DOHH2 (cell line): ENCODE data around the gene ZBTB4.

Experiments
- H3F3A ChIP-seq: fragments of 200-600 bp; sonication (generic), shearing (Covaris generic); 2 replicates; pipeline ENCODE4 v1.6.0; 2016; ENCODE audit warnings: antibody characterized with exemption, mild to moderate bottlenecking; ENCODE audit not compliant: control insufficient read depth, insufficient read depth
- H3K27ac ChIP-seq: fragments of 200-600 bp; sonication (generic); 2 replicates; pipeline ENCODE4 v1.5.1; 2014; ENCODE audit warnings: low read depth, mild to moderate bottlenecking, low read length, moderate library complexity
- H3K27me3 ChIP-seq: fragments of 200-600 bp; sonication (generic); 2 replicates; pipeline ENCODE4 v1.6.1; 2014; ENCODE audit warnings: mild to moderate bottlenecking, low read length, mixed read lengths; ENCODE audit not compliant: control insufficient read depth
- H3K36me3 ChIP-seq: fragments of 200-600 bp; sonication (generic); 2 replicates; pipeline ENCODE4 v1.6.1; 2014; ENCODE audit warnings: mild to moderate bottlenecking, low read length, moderate library complexity, mixed read lengths; ENCODE audit not compliant: control insufficient read depth
- H3K4me1 ChIP-seq: fragments of 200-600 bp; sonication (generic); 2 replicates; pipeline ENCODE4 v1.6.1; 2014; ENCODE audit warnings: mild to moderate bottlenecking, low read length, mixed read lengths; ENCODE audit not compliant: control insufficient read depth
- H3K4me2 ChIP-seq: fragments of 200-600 bp; sonication (generic); 2 replicates; pipeline ENCODE4 v1.6.0; 2014; ENCODE audit warnings: mild to moderate bottlenecking, low read length, moderate library complexity
- H3K4me3 ChIP-seq: fragments of 200-600 bp; sonication (generic); 2 replicates; pipeline ENCODE4 v1.5.1; 2014; ENCODE audit warnings: mild to moderate bottlenecking, low read length, mixed read lengths
- H3K79me2 ChIP-seq: fragments of 200-600 bp; sonication (generic); 2 replicates; pipeline ENCODE4 v1.6.1; 2014; ENCODE audit warnings: mild to moderate bottlenecking, low read length, mixed read lengths; ENCODE audit not compliant: control insufficient read depth
- H3K9me2 ChIP-seq: fragments of 200-600 bp; sonication (generic); replicated peaks from 2 replicates; pipeline ENCODE4 v1.6.1; 2014; ENCODE audit warnings: mild to moderate bottlenecking, low read length, mixed read lengths; ENCODE audit not compliant: control insufficient read depth
- H3K9me3 ChIP-seq: fragments of 200-600 bp; sonication (generic); 2 replicates; pipeline ENCODE4 v1.6.1; 2014; ENCODE audit warnings: antibody characterized with exemption, low read length, mixed read lengths; ENCODE audit not compliant: control insufficient read depth, insufficient read depth
- H4K20me1 ChIP-seq: fragments of 200-600 bp; sonication (generic); 2 replicates; pipeline ENCODE4 v1.6.0; 2014; ENCODE audit warnings: low read depth, mild to moderate bottlenecking, antibody characterized with exemption, low read length, moderate library complexity; ENCODE audit not compliant: control insufficient read depth, insufficient read depth
- CTCF ChIP-seq: fragments of 200-600 bp; sonication (generic); IDR thresholded peaks from one replicate; pipeline ENCODE4 v1.5.1; 2014; ENCODE audit warnings: antibody characterized with exemption, mild to moderate bottlenecking, low read depth, low read length; ENCODE audit not compliant: poor library complexity, severe bottlenecking
- EZH2phosphoT487 ChIP-seq: fragments of 200-600 bp; sonication (generic); IDR thresholded peaks from 2 replicates; pipeline ENCODE4 v1.6.1; 2017; ENCODE audit warnings: borderline replicate concordance, mild to moderate bottlenecking, antibody characterized with exemption, low read length, moderate library complexity, mixed read lengths

ZBTB4 gene

GRCh38 chr17:7515911-7516610 lies 36.6 kb upstream of the ZBTB4 start:
- Histone ChIP-seq H3K9me3 (no peaks in the 10 kb centered on the region), H3F3A (0 out of 2 replicates have a peak, but pooled peaks cover 2% of the 10 kb centered on the region), H3K79me2 (no peaks in the 10 kb centered on the region), H3K27ac (no peak overlapping the region), H3K4me3 (no peak overlapping the region), H3K4me1 (no peaks in the 10 kb centered on the region), H3K36me3 (peaks cover 39% of the 10 kb centered on the region), H3K27me3 (no peaks in the 10 kb centered on the region), H4K20me1 (no peaks in the 10 kb centered on the region), H3K9me2 (no peaks in the 10 kb centered on the region), H3K4me2 (no peak overlapping the region)
- TF ChIP-seq CTCF (no peak), EZH2phosphoT487 (no peak)

- Histone ChIP-seq H3K79me2 (no peaks in the 10 kb centered on the region), H3K9me2 (no peaks in the 10 kb centered on the region), H3K4me1 (no peaks in the 10 kb centered on the region), H3K9me3 (no peaks in the 10 kb centered on the region), H4K20me1 (no peaks in the 10 kb centered on the region), H3K4me3 (no peak overlapping the region), H3K4me2 (no peak overlapping the region), H3K27ac (no peak overlapping the region), H3K27me3 (no peaks in the 10 kb centered on the region), H3K36me3 (peaks cover 60% of the 10 kb centered on the region), H3F3A (0 out of 2 replicates have a peak, but pooled peaks cover 2% of the 10 kb centered on the region)
- TF ChIP-seq EZH2phosphoT487 (no peak), CTCF (no peak)
Observed at GRCh38 chr17:7513850-7514419, 34.5 kb upstream of the ZBTB4 start.

- no peaks in the 10 kb centered on the region for H4K20me1 ChIP-seq
- 0 out of 2 replicates have a peak, but pooled peaks cover 2% of the 10 kb centered on the region for H3F3A ChIP-seq
- H3K4me2 ChIP-seq = no peak overlapping the region
- H3K4me1 ChIP-seq = no peaks in the 10 kb centered on the region
- H3K9me2 ChIP-seq = no peaks in the 10 kb centered on the region
- no peaks in the 10 kb centered on the region for H3K79me2 ChIP-seq
- H3K27me3 ChIP-seq = no peaks in the 10 kb centered on the region
- no peak for TF ChIP-seq CTCF
- no peak for TF ChIP-seq EZH2phosphoT487
- no peaks in the 10 kb centered on the region for H3K9me3 ChIP-seq
- no peak overlapping the region for H3K4me3 ChIP-seq
- peaks cover 67% of the 10 kb centered on the region for H3K36me3 ChIP-seq
- no peak overlapping the region for H3K27ac ChIP-seq
Observed at GRCh38 chr17:7512824-7513540, 33.6 kb upstream of the ZBTB4 start.
